NCI-H1092 (cell line): ENCODE measurements around the gene ITPRID2.
A peak's percentile ranks its signal among the peaks of the same experiment; 100 is the strongest.

Experiments used
- DNase-seq: peaks from one replicate; lab custom pipeline; 2025; lab: John Stamatoyannopoulos, UW

ITPRID2 gene

DNA sequence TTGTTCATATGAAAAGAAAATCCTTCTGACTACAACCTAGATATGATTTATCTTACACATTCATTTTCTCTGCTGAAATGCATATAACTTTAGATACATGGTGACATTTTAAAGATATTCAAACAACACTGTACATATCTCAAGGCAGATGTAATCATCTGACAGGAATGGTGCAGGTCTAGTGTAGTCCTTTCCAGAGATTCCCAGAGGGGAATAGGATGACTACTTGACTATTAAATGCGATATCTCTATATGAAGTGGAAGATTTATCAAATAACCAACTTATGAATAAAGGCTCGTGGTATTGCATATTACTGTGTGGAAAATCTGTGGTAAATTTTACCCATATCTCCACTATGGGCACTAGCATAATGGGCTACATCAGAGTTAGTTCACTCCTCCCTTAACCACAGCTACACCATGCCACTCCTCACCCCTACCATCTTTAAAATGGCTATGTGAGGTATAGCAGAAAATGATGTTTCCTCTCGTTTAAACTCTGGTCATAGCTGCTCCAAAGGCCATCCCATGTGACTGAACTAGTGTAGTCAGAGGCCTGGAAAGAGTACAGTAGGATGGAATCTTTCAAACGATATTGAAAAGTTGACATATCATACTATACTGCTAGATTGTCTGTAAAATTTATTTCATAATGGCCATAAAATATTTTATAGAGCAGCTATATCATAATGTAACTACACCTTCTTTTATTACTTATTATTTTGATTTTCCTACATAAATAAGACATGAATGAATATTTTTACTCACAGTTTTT is 9.1 kb upstream of the ITPRID2 start:
- DNase-seq = no peak

- DNase-seq = no peak
Observed at GRCh38 chr2:181884601-181885000, 6.9 kb upstream of the ITPRID2 start.

GRCh38 chr2:181885096-181885495 is 6.4 kb upstream of the ITPRID2 start:
- no peak for DNase-seq

DNA sequence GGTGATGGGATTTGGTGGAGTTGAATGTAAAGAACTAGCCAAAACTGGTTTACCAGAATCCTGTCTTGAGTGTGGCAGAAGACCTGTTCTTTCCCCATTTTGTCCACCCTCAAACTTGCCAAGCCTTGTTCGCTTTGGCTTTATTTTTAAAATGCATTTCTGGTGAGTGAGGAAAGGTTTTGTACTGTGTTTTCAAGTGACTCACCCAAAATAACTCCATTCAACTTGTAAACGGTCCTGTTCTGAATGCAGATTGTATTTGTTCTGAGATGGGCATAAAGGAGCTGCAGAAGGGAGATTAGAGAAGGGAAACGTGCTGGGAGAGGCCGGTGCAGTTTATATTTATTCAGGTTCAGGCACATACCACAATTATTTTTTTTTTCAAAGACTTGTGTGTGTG is 5.3 kb upstream of the ITPRID2 start:
- no peak for DNase-seq

DNA sequence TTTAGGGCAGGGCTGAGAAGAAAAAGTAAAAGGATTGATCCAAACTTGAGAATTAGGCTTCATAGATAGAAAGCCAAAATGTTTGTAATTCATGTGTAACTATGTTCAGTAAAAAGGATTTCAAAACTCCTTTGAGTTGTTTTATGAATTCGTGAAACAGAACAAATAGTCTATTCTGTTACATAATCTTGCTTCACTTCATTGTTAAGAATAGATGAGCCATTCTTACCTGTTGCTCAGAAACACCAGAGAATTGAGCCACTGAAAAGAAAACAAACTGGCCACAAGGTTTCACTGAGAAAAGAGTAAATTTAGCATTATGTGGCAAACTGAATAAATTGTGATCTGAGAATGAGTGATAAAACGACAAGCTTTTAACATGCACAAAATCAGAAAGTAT is 4.5 kb upstream of the ITPRID2 start:
- no peak for DNase-seq

DNA sequence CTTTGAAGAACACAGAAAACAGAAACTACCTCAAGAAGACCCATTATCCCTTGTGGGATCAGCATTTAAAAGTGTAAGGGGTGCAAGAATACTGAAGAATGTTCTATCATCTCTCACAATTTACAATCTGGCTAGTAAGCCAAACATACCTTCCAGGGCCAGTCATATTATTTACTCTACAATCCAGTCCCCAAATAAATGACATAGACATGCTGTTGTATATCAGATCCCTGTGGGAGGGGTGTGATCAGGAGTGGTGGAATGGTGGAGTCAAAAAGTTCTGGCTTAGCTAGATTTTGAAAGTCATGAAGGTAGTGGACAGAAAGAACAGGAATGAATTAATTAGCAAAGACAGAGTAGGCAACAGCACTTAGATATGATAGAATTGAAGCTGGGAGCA is 1.8 kb upstream of the ITPRID2 start:
- DNase-seq = no peak

- DNase-seq = no peak
Observed at GRCh38 chr2:181890271-181890670, 1.3 kb upstream of the ITPRID2 start.

DNA sequence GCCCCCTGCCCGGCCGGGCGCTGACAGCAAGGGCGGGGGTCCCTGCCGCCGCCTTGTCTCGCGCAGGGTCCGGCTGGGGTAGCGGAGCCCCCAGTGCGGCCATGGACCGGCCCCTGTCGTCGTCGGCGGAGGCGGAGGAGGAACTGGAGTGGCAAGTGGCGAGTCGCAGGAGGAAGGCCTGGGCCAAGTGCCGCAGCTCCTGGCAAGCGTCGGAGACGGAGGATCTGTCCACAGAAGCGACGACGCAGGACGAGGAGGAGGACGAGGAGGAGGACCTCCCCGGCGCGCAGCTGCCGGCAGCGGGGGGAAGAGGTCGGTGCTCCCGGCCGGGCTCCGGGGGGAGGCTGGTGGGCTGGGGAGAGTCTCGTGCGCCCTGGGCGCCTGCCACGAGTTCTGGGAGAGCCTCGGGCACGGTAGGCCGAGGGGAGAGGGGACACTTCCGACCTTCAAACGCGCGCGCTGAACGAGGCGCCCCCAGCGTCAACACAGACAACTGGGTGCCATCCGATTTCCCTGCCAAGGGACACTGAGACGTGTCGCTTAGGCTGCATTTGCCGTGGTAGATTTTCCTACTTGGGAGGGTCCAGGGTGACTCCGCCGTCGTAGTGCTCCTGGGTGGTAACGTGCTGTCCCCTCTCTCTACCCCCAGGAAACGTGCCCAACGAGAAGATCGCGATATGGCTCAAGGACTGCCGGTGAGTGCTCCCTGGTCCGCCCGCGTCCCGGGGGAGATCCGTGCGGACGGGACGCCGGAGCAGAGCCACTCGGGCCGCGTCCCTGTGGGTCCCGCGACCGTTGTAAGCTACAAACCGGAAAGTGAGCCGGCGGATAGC is 652 bp downstream of the ITPRID2 start:
- peak; percentile 20 for DNase-seq

DNA sequence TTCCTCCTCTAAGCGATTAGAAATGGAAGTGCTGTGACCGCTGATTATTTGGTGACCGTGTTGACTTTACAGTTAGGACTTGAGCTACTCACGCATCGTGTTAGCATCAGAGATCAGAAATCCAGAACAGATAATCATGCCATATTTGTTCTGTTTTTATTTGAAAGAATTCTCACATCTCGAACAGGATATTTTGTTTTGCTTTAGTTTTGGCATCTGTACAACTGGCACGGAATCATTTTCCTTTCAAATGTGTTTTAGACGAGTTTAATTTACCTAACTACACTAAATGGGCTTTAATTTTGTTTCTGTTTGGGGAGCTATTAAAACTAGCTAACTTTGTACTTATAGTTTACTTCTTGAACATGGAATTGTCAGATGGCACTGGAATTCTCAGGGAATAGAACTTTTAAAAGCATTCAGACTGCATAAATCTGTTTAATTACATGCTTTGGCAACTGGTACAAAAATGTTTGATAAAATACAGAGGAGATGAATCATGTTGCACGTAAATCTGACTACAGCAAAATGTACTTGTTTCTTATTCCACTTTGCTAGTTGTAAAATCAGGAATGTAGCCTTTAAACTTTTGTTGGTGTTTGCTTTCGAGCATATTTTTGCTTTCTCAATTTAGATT is 1.4 kb downstream of the ITPRID2 start:
- no peak for DNase-seq

DNA sequence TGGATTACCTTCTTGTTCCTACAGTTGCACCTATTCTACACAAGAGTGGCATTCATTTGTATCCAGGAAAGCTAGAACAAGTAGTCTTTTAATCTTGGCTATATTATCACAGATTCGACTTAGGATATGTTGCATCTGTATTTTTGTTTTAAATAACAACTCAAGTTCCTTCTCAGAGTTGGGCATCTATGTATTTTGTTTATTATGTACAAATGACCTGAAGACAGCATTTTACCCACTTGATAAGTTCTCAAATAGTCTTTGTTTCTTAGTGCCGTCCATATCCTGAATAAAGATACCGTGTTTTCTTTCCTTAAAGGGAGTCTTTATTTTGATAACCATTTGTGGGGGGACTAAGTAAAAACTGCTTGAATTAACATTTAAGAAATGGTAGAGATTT is 2.9 kb downstream of the ITPRID2 start:
- DNase-seq = no peak

GRCh38 chr2:181895818-181896217 is 4.3 kb downstream of the ITPRID2 start:
- no peak for DNase-seq

DNA sequence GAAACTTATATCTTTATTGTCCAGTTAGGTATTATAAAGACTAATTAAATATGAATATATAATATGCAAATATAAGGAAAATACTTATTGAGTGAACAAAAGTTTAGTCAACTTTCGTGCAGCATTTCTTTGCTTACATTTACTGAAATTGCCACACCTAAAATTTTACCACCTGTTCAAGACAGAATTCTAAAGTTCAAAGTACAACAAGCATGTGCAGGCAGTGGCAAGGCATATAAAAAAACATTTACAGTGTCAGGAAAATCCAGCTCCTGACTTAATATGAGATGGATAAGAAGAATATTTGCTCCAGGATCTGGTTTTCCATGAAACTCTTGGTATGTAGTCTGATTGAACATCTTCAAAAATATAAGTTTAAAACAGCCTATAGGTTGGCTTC is 4.8 kb downstream of the ITPRID2 start:
- DNase-seq = no peak

- no peak for DNase-seq
Observed at GRCh38 chr2:181900007-181900651, 8.6 kb downstream of the ITPRID2 start.

DNA sequence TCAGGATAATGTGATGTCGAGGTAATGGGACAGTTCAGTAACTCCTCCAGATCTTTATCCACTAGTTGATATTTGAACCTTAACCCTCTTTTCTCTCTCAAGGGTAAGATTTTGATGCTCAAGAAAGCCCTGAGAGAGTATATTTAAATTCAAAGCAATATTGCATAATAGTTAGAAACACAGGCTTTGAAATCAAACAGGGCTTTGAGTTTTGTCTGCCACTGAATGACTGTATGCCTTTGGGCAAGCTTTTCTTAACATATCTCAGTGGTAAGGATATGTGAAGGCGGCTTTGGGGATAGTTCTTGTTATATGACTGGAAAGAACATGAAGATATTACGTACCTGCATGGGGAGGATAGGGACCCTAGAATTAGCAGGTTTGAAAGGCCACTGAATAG is 11.1 kb downstream of the ITPRID2 start:
- no peak for DNase-seq

- no peak for DNase-seq
Observed at GRCh38 chr2:181904022-181904632, 12.6 kb downstream of the ITPRID2 start.

- no peak for DNase-seq
Observed at GRCh38 chr2:181907057-181907456, 15.5 kb downstream of the ITPRID2 start.

DNA sequence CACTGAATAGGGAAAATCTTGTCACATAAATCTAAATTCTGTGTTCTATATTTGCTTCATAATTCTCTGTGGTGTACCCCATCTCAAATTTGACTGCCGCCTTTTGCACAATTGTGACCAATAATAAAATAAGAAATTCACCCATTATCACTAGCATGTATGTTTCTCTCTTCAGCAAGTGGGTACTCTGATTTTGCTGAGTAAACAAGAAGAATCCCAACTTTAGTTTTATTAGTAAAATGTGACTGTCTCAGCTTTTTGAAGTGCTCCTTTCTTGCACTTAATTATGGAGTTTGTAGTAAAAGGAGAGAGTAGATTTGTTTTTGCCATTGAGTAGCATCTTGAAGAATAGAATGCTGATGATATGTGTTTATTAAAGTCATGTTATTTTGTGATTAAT is 16.1 kb downstream of the ITPRID2 start:
- DNase-seq = no peak

DNA sequence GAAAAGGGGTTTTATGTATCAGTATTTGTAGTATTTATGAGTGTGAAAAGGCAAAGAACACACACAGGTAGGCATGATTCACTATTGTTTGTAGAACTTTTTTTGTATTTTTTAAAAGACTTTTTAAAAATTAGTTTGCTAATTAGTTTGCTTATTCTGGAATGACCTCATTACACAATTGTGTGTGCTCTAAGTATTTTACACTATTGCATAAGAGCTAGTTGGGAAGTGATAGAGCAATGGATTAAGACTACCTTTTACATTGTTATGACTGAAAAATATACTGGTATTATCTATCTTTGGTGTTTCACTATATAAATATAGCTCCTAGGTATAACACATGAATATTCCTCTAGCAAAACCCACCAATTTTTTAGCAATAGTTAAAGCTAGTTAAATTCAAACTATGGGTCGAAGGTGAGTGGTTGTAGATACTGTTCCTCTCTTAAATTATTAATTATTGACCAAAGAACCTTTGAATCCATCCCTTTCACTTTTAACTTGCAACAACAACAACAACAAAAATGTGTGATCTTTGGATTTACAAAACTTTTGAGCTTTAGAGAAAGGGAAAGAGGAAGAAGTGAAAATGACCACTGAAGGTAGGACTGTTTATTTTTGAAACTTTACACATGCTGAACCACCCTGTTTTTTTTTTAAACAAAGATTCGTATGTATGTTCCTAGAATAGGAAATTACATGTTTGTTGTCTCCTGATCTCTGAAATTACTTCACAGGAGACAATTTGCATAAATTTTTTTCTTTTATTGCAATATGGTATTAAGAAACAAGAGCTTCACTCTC is 18.7 kb downstream of the ITPRID2 start:
- DNase-seq = no peak

DNA sequence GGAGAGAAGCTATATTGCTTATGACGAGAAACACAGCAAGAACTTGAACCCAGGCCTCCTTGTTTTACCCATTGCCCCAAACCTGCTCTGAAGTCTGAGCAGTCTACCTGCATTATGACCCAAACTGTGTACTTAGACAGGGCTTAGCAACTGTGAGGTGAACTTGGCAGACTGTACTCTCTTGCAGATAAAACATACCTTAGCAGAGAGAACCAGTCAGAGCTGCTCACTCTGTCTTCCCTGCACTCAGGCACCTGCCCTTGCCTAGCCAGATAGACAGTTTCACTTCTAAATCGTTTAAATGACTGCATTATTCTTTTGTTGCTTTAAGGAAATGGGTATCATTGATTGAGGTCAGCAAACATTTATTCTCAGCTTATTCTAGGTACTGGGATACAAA is 20.3 kb downstream of the ITPRID2 start:
- DNase-seq = no peak

DNA sequence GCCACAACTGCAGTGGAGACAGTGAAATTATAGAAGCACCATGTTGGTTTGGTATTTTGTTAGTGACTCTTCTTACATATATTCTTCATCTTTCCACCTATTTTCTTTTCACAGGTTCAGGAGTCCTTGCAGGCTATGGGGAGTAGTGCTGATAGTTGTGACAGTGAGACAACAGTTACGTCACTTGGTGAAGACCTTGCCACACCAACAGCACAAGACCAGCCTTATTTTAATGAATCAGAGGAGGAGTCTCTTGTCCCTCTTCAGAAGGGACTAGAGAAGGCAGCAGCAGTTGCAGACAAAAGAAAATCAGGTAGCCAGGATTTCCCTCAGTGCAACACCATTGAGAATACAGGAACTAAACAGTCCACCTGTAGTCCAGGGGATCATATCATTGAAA is 23.6 kb downstream of the ITPRID2 start:
- DNase-seq = no peak
